GM21423 (cell line): ENCODE measurements around the gene RAB7B.
A peak's percentile ranks its signal among the peaks of the same experiment; 100 is the strongest.

Source experiments
- ATAC-seq: cut with Tn5 transposase; IDR thresholded peaks from one replicate; pipeline ENCODE4 v1.9.1; 2021; ENCODE audit warnings: mild to moderate bottlenecking, moderate library complexity; ENCODE audit not compliant: unreplicated experiment

Gene RAB7B

GRCh38 chr1:206023695-206024094, 20.5 kb upstream of the RAB7B start, which contains the start of gene CTSE:
Gene CTSE, minus strand, starts transcription at chr1:206023895. Its CDS starts 104 bp downstream, at chr1:206023791.
- ATAC-seq: no peak

GRCh38 chr1:206022766-206023165, 19.6 kb upstream of the RAB7B start:
- ATAC-seq: no peak

DNA sequence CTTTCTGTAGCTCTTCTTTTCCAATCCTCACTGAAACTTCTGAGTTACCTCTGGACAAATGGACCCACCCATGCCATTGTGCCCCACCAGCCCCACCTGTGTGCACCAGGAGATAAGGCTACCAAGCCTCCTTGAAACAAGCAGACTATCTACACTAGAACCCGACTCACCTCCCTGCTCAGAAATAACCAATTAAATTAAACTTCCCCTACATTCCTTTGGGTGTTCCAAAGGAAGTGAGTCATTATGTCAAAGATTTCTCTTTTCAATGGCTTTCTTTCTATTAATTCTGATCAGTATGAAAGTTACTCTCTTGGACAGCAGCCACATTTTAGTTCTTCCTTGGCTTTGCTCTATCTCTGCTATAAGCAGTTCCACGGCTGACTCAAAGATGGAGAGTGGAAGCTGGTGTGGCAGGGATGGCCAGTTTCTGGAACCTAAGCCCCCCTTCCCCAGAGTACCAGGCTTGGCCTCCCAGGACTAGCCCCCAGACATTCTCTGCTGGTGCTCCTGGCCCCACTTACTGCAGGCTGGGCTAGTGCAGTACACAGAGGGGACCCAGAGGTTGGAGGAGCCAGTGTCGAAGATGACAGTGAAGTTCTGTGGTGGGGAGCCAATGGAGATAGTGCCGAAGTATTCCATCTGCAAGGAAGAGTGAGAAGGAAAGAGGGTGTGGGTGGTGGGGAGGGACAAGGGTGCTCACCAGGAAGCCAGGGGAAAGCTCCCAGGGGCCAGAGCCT, 18.6 kb upstream of the RAB7B start:
- no peak for ATAC-seq

DNA sequence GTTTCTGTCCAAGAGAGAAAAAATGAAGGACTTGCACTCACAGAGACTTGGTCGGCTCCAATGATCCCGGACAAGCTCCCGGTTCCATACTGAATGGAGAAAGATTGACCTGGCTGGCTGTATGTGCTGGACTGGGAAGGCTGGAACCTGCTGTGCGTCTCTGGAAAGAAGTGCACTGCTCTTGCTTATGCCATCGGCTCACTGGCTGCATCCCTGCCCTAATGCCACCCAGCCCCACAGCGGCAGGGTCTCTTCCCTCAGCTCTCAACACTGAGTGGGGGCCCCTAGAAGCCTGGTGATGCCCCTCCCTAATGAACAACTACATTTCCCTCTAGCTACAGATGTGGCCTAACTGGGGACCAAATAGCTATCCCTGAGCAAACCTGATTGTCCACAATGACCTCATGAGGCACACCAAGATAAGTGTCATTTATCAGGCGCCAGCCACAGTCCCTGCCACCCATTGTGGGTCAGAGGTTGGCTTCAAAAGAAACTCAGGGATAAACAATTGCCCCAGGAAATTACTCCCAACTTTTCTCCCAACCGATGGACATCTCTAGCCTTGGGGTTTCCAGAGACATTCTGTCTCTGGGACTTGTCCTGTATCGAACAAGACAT, 17.9 kb upstream of the RAB7B start:
- no peak for ATAC-seq

DNA sequence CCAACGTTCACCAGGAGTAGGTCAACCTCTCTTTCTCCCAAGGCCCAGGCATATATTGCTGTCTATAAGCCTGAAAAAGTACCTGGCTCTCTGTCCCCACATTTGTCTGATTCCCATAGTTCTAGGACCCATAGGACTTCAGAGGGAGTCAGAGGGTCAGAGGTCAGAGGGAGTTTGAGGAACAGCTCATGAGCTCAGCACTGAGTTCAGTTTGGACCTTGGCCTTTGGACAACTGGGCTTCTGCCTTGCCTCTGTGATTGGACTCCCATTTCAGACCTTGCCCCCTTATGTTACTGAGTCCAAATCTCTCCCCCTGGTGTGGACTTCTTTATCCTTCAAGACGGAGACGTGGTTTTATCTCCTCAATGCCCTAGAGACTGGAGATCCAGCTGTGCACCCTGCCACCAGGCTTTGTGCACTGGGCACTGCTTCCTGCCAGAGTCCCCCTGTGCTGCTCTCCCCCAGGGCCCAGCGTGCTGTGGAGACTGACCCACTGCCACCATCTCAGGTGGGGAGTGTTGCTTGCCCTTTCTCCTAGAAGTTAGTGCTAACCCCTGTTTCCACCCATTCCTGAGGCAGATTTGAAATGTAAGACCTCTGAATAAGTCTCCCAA, 17.3 kb upstream of the RAB7B start:
- no peak for ATAC-seq

- ATAC-seq: no peak
Observed at GRCh38 chr1:206015071-206015470, 11.9 kb upstream of the RAB7B start.

DNA sequence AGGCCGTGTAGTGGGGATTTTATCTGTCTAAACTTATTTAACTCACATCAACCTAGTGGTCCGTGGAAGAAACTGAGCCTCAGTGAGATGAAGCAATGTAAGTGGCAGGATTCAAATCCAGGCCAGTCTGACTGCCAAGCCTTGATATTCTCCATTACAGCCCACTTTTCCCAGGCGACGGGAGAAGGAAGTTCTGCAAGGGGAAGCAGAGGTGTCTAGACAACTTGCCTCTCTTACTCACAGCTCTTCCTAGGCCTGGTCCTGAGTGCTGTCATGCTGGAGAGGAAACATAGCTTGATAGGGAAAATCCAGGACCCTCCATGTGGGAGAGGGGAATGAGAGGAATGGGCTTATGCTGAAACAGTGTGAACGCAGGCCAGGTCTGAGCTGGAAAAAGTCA, 11.4 kb upstream of the RAB7B start:
- no peak for ATAC-seq

GRCh38 chr1:206013026-206013795, 10.0 kb upstream of the RAB7B start:
- no peak for ATAC-seq

GRCh38 chr1:206012086-206012859, 9.1 kb upstream of the RAB7B start:
- ATAC-seq: peak; percentile 96

DNA sequence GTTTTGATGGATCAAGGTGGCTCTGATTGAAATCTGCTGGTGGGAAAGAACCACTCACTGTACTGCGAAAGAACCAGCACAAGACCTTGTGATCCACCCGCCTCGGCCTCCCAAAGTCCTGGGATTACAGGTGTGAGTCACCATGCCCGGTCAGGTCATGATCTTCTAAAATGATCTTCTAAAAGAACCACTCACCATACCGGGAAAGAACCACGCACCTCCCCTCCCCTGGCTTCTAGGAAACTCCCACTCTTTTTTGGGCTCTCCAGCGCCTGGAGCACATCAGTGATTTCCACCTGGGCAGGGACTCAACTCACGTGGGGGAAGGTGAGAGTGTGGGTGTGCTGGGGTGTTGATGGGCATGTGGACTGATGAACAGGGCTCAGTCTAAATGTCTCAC, 7.9 kb upstream of the RAB7B start:
- ATAC-seq: no peak

- no peak for ATAC-seq
Observed at GRCh38 chr1:206010060-206010459, 6.9 kb upstream of the RAB7B start.

- no peak for ATAC-seq
Observed at GRCh38 chr1:206006946-206007345, 3.8 kb upstream of the RAB7B start.

DNA sequence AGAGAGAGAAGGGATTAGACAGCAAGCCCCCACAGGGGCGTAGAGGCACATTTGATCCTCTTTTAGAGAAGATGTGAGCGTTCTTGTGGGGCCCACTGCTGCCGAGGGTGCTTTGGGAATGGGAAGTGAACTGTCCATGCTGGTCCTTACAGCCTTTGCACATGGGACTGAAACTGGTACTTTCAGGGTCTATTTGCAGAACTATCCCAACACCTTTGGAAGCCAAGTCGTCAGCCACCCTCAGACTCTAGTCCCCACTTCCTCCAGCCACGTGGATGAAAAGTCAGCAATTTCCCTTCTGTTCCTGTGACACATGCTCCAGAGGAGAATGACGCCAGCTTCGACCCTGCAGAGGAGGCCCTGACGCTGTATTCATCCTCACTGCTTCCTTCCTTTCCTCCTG, 2.6 kb upstream of the RAB7B start:
- ATAC-seq: no peak

- ATAC-seq: no peak
Observed at GRCh38 chr1:206005234-206005633, 2.0 kb upstream of the RAB7B start.

- no peak for ATAC-seq
Observed at GRCh38 chr1:206004826-206005225, 1.6 kb upstream of the RAB7B start.

DNA sequence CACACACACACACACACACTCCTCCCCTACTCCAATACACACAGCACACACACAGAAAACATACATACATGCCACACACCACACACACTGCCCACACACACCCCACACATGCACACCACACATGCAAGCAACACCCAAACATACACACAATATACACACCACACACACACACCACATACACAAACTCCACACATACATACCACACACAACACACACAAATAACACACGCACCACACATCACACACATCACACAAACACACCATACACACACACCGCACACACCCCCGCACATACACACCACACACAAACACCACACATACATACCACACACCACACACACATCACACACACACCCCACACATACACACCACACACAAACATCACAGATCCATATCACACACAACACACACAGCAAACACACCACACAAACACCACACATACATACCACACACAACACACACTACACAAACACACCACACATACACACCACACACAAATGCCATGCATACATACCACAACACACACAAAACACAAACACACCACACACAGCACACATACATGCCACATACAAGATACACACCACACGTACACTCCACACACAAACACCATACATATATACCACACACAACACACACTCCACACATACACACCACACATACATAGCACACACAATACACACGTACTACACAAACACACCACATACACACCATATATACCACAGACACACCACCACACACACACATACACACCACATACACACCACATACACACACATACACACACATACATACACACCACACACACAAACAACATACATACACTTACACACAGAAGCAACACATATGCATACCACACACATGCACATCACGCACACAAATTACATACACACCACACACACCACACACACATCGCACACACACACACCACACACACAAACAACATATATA, 932 bp upstream of the RAB7B start:
- ATAC-seq: no peak

GRCh38 chr1:206002160-206002559, 1.0 kb downstream of the RAB7B start:
- no peak for ATAC-seq

GRCh38 chr1:206001476-206001888, 1.7 kb downstream of the RAB7B start:
- no peak for ATAC-seq

GRCh38 chr1:206000641-206001339, 2.4 kb downstream of the RAB7B start:
- ATAC-seq: no peak
